GM23338 (cell line): ENCODE measurements around the gene NFIA.

Source experiments
- CREB1 ChIP-seq: fragments of 250-450 bp; sonication (Bioruptor Pico); IDR thresholded peaks from 2 replicates; pipeline ENCODE4 v1.5.0; 2020; ENCODE audit warnings: low read depth, mild to moderate bottlenecking, moderate library complexity
- CTCF ChIP-seq, 2 experiments: fragments of 200-600 bp in 1 of 2; sonication (generic) in 1 of 2; conservative IDR thresholded peaks; 2 replicates each; pipeline versions ENCODE4 v1.5.1 to v1.6.1; 2016 to 2017; ENCODE audit warnings: antibody characterized with exemption in 2 of 2, low read depth in 2 of 2, mild to moderate bottlenecking in 2 of 2, moderate library complexity in 1 of 2
- ETS1 ChIP-seq: IDR thresholded peaks from 2 replicates; pipeline ENCODE4 v1.6.1; 2016; ENCODE audit warnings: antibody characterized with exemption
- EZH2 ChIP-seq: fragments of 200-600 bp; sonication (generic); IDR thresholded peaks from one replicate; pipeline ENCODE4 v1.8.0; 2017; ENCODE audit warnings: antibody characterized with exemption, mild to moderate bottlenecking, low read depth; ENCODE audit not compliant: unreplicated experiment
- EZH2phosphoT487 ChIP-seq: fragments of 200-600 bp; sonication (generic); IDR thresholded peaks from one replicate; pipeline ENCODE4 v1.8.1; 2018; ENCODE audit warnings: antibody characterized with exemption; ENCODE audit not compliant: unreplicated experiment
- POLR2AphosphoS5 ChIP-seq: IDR thresholded peaks from 2 replicates; pipeline ENCODE4 v1.6.1; 2016; ENCODE audit warnings: antibody characterized with exemption, low read depth
- REST ChIP-seq: IDR thresholded peaks from one replicate; pipeline ENCODE4 v1.6.1; 2018; ENCODE audit warnings: antibody characterized with exemption; ENCODE audit not compliant: unreplicated experiment
- ZNF114 ChIP-seq: fragments of 250-450 bp; sonication (Bioruptor Pico); IDR thresholded peaks from 2 replicates; pipeline ENCODE4 v1.5.0; 2020; ENCODE audit warnings: mild to moderate bottlenecking, moderate library complexity

GRCh38 chr1:61170328-61171238, 88.2 kb downstream of the NFIA start:
- no peak for TF ChIP-seq CTCF (conservative IDR thresholded peaks at IDR 0.05; ENCODE audit: low read depth in 2 of 2)
- TF ChIP-seq EZH2: no peak
- TF ChIP-seq CREB1 (CRISPR knock-in tag): no peak
- TF ChIP-seq REST: no peak
- TF ChIP-seq ZNF114 (CRISPR knock-in tag): no peak
- TF ChIP-seq EZH2phosphoT487: no peak
- no peak for TF ChIP-seq POLR2AphosphoS5
- no peak for TF ChIP-seq ETS1
